Measurements from ENCODE around the gene SKA3.
"Not testable (repeated sequence)": the region's sequence is repeated elsewhere in the genome, so short reads cannot be mapped to it uniquely, and the experiment has no call there.

The SKA3 gene

DNA sequence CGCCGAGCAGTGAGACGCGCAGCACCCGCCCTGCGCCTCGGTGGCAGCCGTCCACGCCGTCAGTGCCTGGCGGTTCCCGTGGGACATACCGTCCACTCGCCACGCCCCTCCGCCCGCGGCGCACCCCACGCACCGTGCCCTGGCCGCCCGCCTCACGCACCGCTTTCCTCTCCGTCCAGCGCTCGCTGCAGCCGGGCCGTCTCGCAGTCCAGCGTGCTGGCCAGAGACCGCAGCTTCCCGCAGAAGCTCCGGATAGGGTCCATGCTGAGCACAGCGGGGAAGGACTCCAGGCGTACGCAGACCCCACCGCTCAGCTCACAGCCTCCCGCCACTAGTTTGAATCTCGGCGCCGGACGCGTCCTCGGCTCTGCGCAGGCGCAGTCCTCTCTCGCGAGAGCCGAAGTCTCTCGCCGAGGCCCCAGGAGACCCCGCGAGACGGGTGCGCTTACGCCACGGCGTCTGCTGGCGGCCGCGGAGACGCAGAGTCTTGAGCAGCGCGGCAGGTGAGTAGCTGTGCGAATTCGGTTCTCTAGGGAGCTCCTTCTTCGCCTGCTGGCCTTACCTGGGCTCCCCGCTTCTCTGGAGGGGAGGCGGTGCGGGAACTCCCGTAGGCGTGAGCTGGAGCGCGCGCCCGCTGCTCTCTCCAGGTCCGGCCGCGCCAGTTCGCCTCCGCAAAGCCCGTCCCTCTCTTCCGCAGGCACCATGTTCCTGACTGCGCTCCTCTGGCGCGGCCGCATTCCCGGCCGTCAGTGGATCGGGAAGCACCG is at the start of gene SKA3, which contains the start of gene MRPL57:
TSS of gene SKA3 (minus strand) at position 338 of the 767 bp plus-strand sequence. CDS start at position 263, 75 bp downstream.
TSS of gene MRPL57 (plus strand) at position 444 of the 767 bp plus-strand sequence. CDS start at position 703, 259 bp downstream.
- peak within 1 kb of the TSS; percentile 99 for H3K4me3 Mint-ChIP-seq
- H3K27ac Mint-ChIP-seq: peak within 1 kb of the TSS; percentile 96
- H3K9me3 Mint-ChIP-seq: no peaks in the 10 kb centered on the region
- DNase-seq (ENCODE audit: low spot score): peak; percentile 94
- no peaks in the 10 kb centered on the region for H3K27me3 Mint-ChIP-seq (ENCODE audit: low read depth)
- peaks cover 25% of the 10 kb centered on the region for H3K4me1 Mint-ChIP-seq (ENCODE audit: low read depth)
- H3K36me3 Mint-ChIP-seq (ENCODE audit: low read depth): peaks cover 30% of the 10 kb centered on the region

GRCh38 chr13:21225082-21225481 is 48.7 kb upstream of the SKA3 start:
- Mint-ChIP-seq H3K4me1 (ENCODE audit: low read depth) (no peaks in the 10 kb centered on the region), H3K4me3 (no peak overlapping the region), H3K27ac (no peak overlapping the region), H3K9me3 (peaks cover 24% of the 10 kb centered on the region), H3K27me3 (ENCODE audit: low read depth) (peaks cover 28% of the 10 kb centered on the region), H3K36me3 (ENCODE audit: low read depth) (peaks cover 9% of the 10 kb centered on the region)
- DNase-seq (ENCODE audit: low spot score): no peak

- no peak for DNase-seq (ENCODE audit: low spot score)
- peaks cover 9% of the 10 kb centered on the region for H3K36me3 Mint-ChIP-seq (ENCODE audit: low read depth)
Observed at GRCh38 chr13:21221268-21221667, 44.9 kb upstream of the SKA3 start.

GRCh38 chr13:21219716-21220115 is 43.4 kb upstream of the SKA3 start:
- peak overlapping the region; percentile 62 for H3K4me3 Mint-ChIP-seq
- DNase-seq (ENCODE audit: low spot score); H3K27ac Mint-ChIP-seq; H3K36me3 Mint-ChIP-seq (ENCODE audit: low read depth): not testable (repeated sequence)
- peaks cover 20% of the 10 kb centered on the region for H3K4me1 Mint-ChIP-seq (ENCODE audit: low read depth)
- peaks cover 33% of the 10 kb centered on the region for H3K27me3 Mint-ChIP-seq (ENCODE audit: low read depth)
- H3K9me3 Mint-ChIP-seq: peaks cover 24% of the 10 kb centered on the region

More at GRCh38 chr13:21221268-21221667, 44.9 kb upstream of the SKA3 start:
- Mint-ChIP-seq H3K27me3 (ENCODE audit: low read depth) (peaks cover 31% of the 10 kb centered on the region), H3K9me3 (peaks cover 24% of the 10 kb centered on the region), H3K4me1 (ENCODE audit: low read depth) (peaks cover 20% of the 10 kb centered on the region), H3K4me3 (no peak overlapping the region), H3K27ac (no peak overlapping the region)

DNA sequence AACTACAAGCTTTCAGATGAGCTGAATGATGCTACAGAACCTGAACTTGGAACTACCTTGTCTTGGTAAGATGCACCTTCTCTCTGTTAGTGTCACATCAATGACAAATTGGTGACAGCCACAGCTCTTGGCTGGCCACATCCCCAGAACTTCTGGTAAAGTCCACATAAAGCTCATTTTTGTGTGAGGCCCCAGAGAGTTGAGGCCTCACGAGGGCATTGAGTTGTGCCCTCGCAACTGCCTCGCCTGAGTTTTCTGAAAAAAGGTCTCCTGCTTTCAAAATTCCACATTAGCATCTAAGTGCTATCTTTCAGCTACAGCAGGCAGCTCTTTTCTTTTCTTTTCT is 42.7 kb upstream of the SKA3 start:
- peak overlapping the region; percentile 73 for H3K27ac Mint-ChIP-seq
- H3K27me3 Mint-ChIP-seq (ENCODE audit: low read depth): peaks cover 37% of the 10 kb centered on the region
- DNase-seq (ENCODE audit: low spot score): no peak
- peaks cover 24% of the 10 kb centered on the region for H3K9me3 Mint-ChIP-seq
- peak overlapping the region; percentile 62 for H3K4me3 Mint-ChIP-seq
- peaks cover 9% of the 10 kb centered on the region for H3K36me3 Mint-ChIP-seq (ENCODE audit: low read depth)
- peaks cover 20% of the 10 kb centered on the region for H3K4me1 Mint-ChIP-seq (ENCODE audit: low read depth)

DNA sequence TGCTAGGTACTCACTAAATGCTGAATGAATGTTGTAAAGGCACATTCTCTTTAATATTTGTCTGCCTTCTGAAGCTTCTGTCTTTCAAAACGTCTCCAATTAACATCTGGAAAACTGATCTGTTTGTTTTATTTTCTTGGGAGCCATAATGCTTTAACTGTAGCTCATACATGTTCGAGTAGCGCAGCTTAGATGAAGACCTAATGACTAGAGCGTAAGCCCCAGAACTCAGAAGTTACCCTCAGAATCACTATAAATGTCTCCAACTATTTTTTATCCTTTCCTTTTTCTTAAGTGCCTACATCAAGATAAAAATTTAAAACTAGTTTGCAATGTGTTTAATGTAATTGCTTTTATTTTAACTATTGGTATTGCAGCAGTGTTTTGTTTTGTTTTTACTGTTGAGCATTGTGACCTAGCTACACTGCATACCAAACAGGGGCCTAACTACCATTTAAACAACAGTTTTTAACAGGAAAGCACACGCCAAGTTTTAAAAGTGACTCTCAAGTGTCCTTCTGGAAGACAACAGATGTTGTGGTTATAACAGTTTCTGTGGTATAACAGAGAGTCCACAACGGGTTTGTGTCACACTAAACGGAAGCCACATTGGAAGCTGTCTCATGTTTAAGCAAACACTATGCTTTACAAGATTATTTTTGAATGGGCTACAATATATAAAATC is 42.1 kb upstream of the SKA3 start:
- Mint-ChIP-seq H3K27me3 (ENCODE audit: low read depth) (peaks cover 40% of the 10 kb centered on the region), H3K36me3 (ENCODE audit: low read depth) (peaks cover 9% of the 10 kb centered on the region), H3K4me3 (peak overlapping the region; percentile 62), H3K4me1 (ENCODE audit: low read depth) (peaks cover 20% of the 10 kb centered on the region), H3K27ac (peak overlapping the region; percentile 73), H3K9me3 (peaks cover 24% of the 10 kb centered on the region)
- peak; percentile 37 for DNase-seq (ENCODE audit: low spot score)

- Mint-ChIP-seq H3K4me3 (no peak overlapping the region), H3K27me3 (ENCODE audit: low read depth) (peaks cover 43% of the 10 kb centered on the region), H3K9me3 (peaks cover 18% of the 10 kb centered on the region), H3K36me3 (ENCODE audit: low read depth) (peaks cover 2% of the 10 kb centered on the region), H3K27ac (no peak overlapping the region), H3K4me1 (ENCODE audit: low read depth) (peaks cover 20% of the 10 kb centered on the region)
- no peak for DNase-seq (ENCODE audit: low spot score)
Observed at GRCh38 chr13:21216332-21216731, 40.0 kb upstream of the SKA3 start.

- not testable (repeated sequence) for H3K36me3 Mint-ChIP-seq (ENCODE audit: low read depth); H3K27ac Mint-ChIP-seq; H3K4me3 Mint-ChIP-seq; DNase-seq (ENCODE audit: low spot score)
- Mint-ChIP-seq H3K9me3 (peaks cover 17% of the 10 kb centered on the region), H3K4me1 (ENCODE audit: low read depth) (peaks cover 20% of the 10 kb centered on the region), H3K27me3 (ENCODE audit: low read depth) (peaks cover 47% of the 10 kb centered on the region)
Observed at GRCh38 chr13:21215419-21215818, 39.1 kb upstream of the SKA3 start.

GRCh38 chr13:21212138-21212775 is 35.9 kb upstream of the SKA3 start:
- Mint-ChIP-seq H3K36me3 (ENCODE audit: low read depth) (no peaks in the 10 kb centered on the region), H3K27ac (no peak overlapping the region), H3K9me3 (peaks cover 17% of the 10 kb centered on the region), H3K27me3 (ENCODE audit: low read depth) (peaks cover 52% of the 10 kb centered on the region), H3K4me1 (ENCODE audit: low read depth) (no peaks in the 10 kb centered on the region), H3K4me3 (no peak overlapping the region)
- DNase-seq (ENCODE audit: low spot score): no peak

GRCh38 chr13:21208652-21209154 is 32.4 kb upstream of the SKA3 start:
- Mint-ChIP-seq H3K4me3 (no peak overlapping the region), H3K27me3 (ENCODE audit: low read depth) (peaks cover 30% of the 10 kb centered on the region), H3K36me3 (ENCODE audit: low read depth) (no peaks in the 10 kb centered on the region), H3K9me3 (peaks cover 17% of the 10 kb centered on the region), H3K27ac (no peak overlapping the region), H3K4me1 (ENCODE audit: low read depth) (no peaks in the 10 kb centered on the region)
- DNase-seq (ENCODE audit: low spot score): no peak

DNA sequence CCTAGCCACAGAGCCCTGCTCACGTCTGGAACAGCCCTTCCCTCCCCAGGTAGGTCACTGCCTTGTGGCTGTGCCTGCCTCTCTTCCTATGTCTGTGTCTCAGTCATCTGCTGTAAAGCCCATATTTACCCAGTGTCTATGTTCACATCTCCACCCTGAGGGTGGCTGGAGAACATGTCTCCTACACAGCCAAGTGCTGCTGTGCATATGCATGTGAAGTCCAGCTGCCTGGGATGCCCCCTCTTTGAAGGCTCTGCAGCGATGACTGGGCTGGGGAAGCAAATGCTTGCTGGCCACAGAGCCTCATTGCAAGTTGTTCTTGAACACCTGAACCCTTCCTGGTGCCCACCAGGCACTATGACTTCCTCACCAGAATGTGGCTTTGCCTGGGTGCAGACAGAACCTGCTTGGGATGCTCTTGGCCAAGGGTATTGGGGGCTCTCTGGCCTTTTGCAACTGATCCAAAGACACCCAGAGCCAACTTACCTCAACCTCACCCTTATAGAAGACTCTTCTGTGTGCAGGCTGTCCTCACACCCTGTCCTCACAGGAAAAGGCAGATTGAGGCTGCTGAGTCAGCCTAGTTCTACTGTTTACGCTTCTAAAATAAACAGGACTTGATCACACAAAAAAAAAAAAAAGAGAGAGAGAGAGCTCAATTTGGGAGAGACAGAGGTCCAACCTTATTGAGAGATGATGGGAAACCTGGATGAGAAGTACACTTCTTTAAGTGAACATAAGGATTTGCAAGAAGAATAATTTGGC is 26.6 kb upstream of the SKA3 start:
- H3K27me3 Mint-ChIP-seq (ENCODE audit: low read depth): peaks cover 5% of the 10 kb centered on the region
- H3K36me3 Mint-ChIP-seq (ENCODE audit: low read depth): no peaks in the 10 kb centered on the region
- no peak for DNase-seq (ENCODE audit: low spot score)
- H3K4me1 Mint-ChIP-seq (ENCODE audit: low read depth): no peaks in the 10 kb centered on the region
- H3K4me3 Mint-ChIP-seq: no peak overlapping the region
- no peak overlapping the region for H3K27ac Mint-ChIP-seq
- H3K9me3 Mint-ChIP-seq: peaks cover 15% of the 10 kb centered on the region

DNA sequence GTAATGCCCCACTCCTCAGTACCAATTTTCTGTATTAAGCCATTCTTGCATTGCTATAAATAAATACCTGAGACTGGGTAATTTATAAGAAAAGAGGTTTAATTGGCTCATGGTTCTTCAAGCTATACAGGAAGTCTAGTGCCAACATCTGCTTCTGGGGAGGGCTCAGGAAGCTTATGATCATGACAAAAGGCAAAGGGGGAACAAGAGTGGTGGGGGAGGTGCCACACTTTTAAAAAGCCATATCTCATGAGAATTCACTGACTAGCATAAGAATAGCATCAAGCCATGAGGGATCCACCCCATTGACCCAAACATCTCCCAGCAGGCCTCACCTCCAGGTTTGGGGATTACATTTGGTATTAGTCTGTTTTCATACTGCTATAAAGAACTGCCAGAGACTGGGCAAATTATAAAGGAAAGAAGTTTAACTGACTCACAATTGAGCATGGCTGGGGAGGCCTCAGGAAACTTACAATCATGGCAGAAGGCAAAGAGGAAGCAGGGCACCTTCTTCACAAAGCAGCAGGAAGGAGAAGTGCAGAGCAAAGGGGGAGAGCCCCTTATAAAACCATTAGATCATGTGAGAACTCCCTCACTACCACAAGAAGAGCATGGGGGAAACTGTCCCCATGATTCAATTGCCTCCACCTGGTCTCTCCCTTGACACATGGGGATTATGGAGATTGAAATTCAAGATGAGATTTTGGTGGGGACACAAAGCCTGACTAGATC is 25.3 kb upstream of the SKA3 start:
- not testable (repeated sequence) for H3K4me3 Mint-ChIP-seq; DNase-seq (ENCODE audit: low spot score); H3K36me3 Mint-ChIP-seq (ENCODE audit: low read depth); H3K4me1 Mint-ChIP-seq (ENCODE audit: low read depth); H3K27ac Mint-ChIP-seq
- H3K9me3 Mint-ChIP-seq: peaks cover 15% of the 10 kb centered on the region
- peaks cover 10% of the 10 kb centered on the region for H3K27me3 Mint-ChIP-seq (ENCODE audit: low read depth)

- H3K27ac Mint-ChIP-seq; H3K4me1 Mint-ChIP-seq (ENCODE audit: low read depth); H3K36me3 Mint-ChIP-seq (ENCODE audit: low read depth); DNase-seq (ENCODE audit: low spot score); H3K4me3 Mint-ChIP-seq: not testable (repeated sequence)
- H3K27me3 Mint-ChIP-seq (ENCODE audit: low read depth): peaks cover 23% of the 10 kb centered on the region
- H3K9me3 Mint-ChIP-seq: peaks cover 15% of the 10 kb centered on the region
Observed at GRCh38 chr13:21198391-21198790, 22.0 kb upstream of the SKA3 start.
